GM06990 (cell line): Measurements from ENCODE around the gene LRP1.

ENCODE experiments used
- DNase-seq: peaks from one replicate; pipeline ENCODE4 v3.0.0-alpha.2; 2011; ENCODE audit not compliant: insufficient read length; ENCODE audit errors: extremely low read depth
- H3K27me3 ChIP-seq: replicated peaks from 2 replicates; pipeline ENCODE4 v1.6.0; 2011; ENCODE audit warnings: low read length; ENCODE audit not compliant: control insufficient read depth, insufficient read depth
- H3K36me3 ChIP-seq: 2 replicates; pipeline ENCODE4 v1.5.1; 2011; ENCODE audit warnings: low read length; ENCODE audit not compliant: control insufficient read depth, insufficient read depth
- H3K4me3 ChIP-seq: replicated peaks from 2 replicates; pipeline ENCODE4 v1.5.1; 2011; ENCODE audit warnings: low read depth, mild to moderate bottlenecking, control low read depth, low read length
- CTCF ChIP-seq: IDR thresholded peaks from 2 replicates; pipeline ENCODE4 v1.5.1; 2011; ENCODE audit warnings: low read length, control low read depth, mild to moderate bottlenecking, inconsistent platforms; ENCODE audit not compliant: insufficient read depth, poor library complexity, severe bottlenecking

The LRP1 gene

GRCh38 chr12:57218030-57218853 is 90.0 kb downstream of the LRP1 start:
- H3K27me3 ChIP-seq = peaks cover 14% of the 10 kb centered on the region
- H3K4me3 ChIP-seq = no peak overlapping the region
- no peak for TF ChIP-seq CTCF
- no peaks in the 10 kb centered on the region for H3K36me3 ChIP-seq
- no peak for DNase-seq

- H3K27me3 ChIP-seq = peaks cover 13% of the 10 kb centered on the region
- H3K4me3 ChIP-seq = no peak overlapping the region
- H3K36me3 ChIP-seq = no peaks in the 10 kb centered on the region
- no peak for DNase-seq
- TF ChIP-seq CTCF = no peak
These were observed 91.1 kb downstream of the LRP1 start for GRCh38 chr12:57219205-57219992.

- Histone ChIP-seq H3K27me3 (peaks cover 13% of the 10 kb centered on the region), H3K36me3 (no peaks in the 10 kb centered on the region), H3K4me3 (no peak overlapping the region)
- no peak for DNase-seq
- no peak for TF ChIP-seq CTCF
These were observed 91.9 kb downstream of the LRP1 start for GRCh38 chr12:57219993-57220754.

GRCh38 chr12:57220770-57221168 is 92.5 kb downstream of the LRP1 start:
- Histone ChIP-seq H3K4me3 (no peak overlapping the region), H3K36me3 (no peaks in the 10 kb centered on the region), H3K27me3 (peaks cover 11% of the 10 kb centered on the region)
- DNase-seq = no peak
- no peak for TF ChIP-seq CTCF

- H3K27me3 ChIP-seq = peaks cover 11% of the 10 kb centered on the region
- no peak for DNase-seq
These were observed 93.1 kb downstream of the LRP1 start for GRCh38 chr12:57221169-57221917.

More at GRCh38 chr12:57221169-57221917, 93.1 kb downstream of the LRP1 start:
- TF ChIP-seq CTCF = no peak
- Histone ChIP-seq H3K36me3 (no peaks in the 10 kb centered on the region), H3K4me3 (no peak overlapping the region)
